HepG2 (cell line): ENCODE measurements around the gene FALEC. TPM values are rescaled to one million over a fixed set of nuclear protein-coding genes. Genes with fewer than 3 reads are reported as not detected.

Experiments used
- BORCS8-MEF2B ChIP-seq: sonication (generic); formaldehyde crosslinking; IDR thresholded peaks from 2 replicates; pipeline ENCODE4 v1.8.0; 2022; ENCODE audit warnings: mild to moderate bottlenecking, missing genetic modification reagents
- HNRNPLL ChIP-seq: fragments of 200-400 bp; formaldehyde crosslinking; IDR thresholded peaks from 2 replicates; pipeline ENCODE4 v1.6.1; 2017; ENCODE audit warnings: mild to moderate bottlenecking, low read depth, low read length; ENCODE audit not compliant: poor library complexity, severe bottlenecking
- JUN ChIP-seq: sonication (generic); formaldehyde crosslinking; IDR thresholded peaks from 2 replicates; pipeline ENCODE4 v1.4.0; 2020; ENCODE audit warnings: mild to moderate bottlenecking, missing genetic modification reagents
- LBX2 ChIP-seq: sonication (generic); formaldehyde crosslinking; IDR thresholded peaks from 2 replicates; pipeline ENCODE4 v1.5.0; 2020; ENCODE audit warnings: missing genetic modification reagents, mild to moderate bottlenecking, borderline replicate concordance
- MAFG ChIP-seq: sonication (generic); formaldehyde crosslinking; IDR thresholded peaks from 2 replicates; pipeline ENCODE4 v1.5.1; 2020; ENCODE audit warnings: mild to moderate bottlenecking, missing genetic modification reagents
- PAX8 ChIP-seq: sonication (generic); formaldehyde crosslinking; IDR thresholded peaks from 2 replicates; pipeline ENCODE4 v1.8.0; 2022; ENCODE audit warnings: mild to moderate bottlenecking, missing genetic modification reagents, borderline replicate concordance
- RBFOX2 ChIP-seq: fragments of 200-400 bp; formaldehyde crosslinking; IDR thresholded peaks from 2 replicates; pipeline ENCODE4 v1.6.1; 2017; ENCODE audit warnings: low read depth, mild to moderate bottlenecking, low read length
- RERE ChIP-seq: IDR thresholded peaks from 2 replicates; pipeline ENCODE4 v1.6.1; 2016; ENCODE audit warnings: low read depth, missing genetic modification reagents, missing compliant biosample characterization
- TFDP1 ChIP-seq: IDR thresholded peaks from 2 replicates; pipeline ENCODE4 v1.6.1; 2016; ENCODE audit warnings: missing compliant biosample characterization, missing genetic modification reagents, borderline replicate concordance
- ZMAT3 ChIP-seq: sonication (generic); formaldehyde crosslinking; conservative IDR thresholded peaks from 2 replicates; pipeline ENCODE4 v1.7.0; 2021; ENCODE audit warnings: missing genetic modification reagents
- ZNF275 ChIP-seq: sonication (generic); formaldehyde crosslinking; IDR thresholded peaks from 2 replicates; pipeline ENCODE4 v1.8.0; 2022; ENCODE audit warnings: missing genetic modification reagents, mild to moderate bottlenecking, inconsistent platforms, borderline replicate concordance
- ZNF552 ChIP-seq: sonication (generic); formaldehyde crosslinking; IDR thresholded peaks from 2 replicates; pipeline ENCODE4 v1.9.0; 2022; ENCODE audit warnings: missing genetic modification reagents, mild to moderate bottlenecking, borderline replicate concordance
- ZNF687 ChIP-seq: sonication (generic); formaldehyde crosslinking; IDR thresholded peaks from 2 replicates; pipeline ENCODE4 v1.5.1; 2020; ENCODE audit warnings: mild to moderate bottlenecking, missing genetic modification reagents, moderate library complexity
- ZNF781 ChIP-seq: sonication (generic); formaldehyde crosslinking; IDR thresholded peaks from 2 replicates; pipeline ENCODE4 v1.5.1; 2020; ENCODE audit warnings: borderline replicate concordance, mild to moderate bottlenecking, missing genetic modification reagents; ENCODE audit errors: not compliant biosample characterization
- polyA plus RNA-seq, 8 experiments: library from polyadenylated mRNA; depleted of rRNA in 3 of 8; stranded (reverse) in 7 of 8; unstranded in 1 of 8; fragments of >200 nt; fragmentation: Illumina TruSeq in 4 of 8; extraction: Trizol in 4 of 8; gene quantifications; 2 replicates each; pipeline versions ENCODE4 v1.2.1 to v1.2.3, GENCODE V29; 2011 to 2016; ENCODE audit warnings: low read depth in 4 of 8, missing spikeins in 1 of 8, mixed read lengths in 1 of 8; ENCODE audit not compliant: insufficient read depth in 1 of 8
- total RNA-seq, 5 experiments: library from RNA; depleted of rRNA; stranded (reverse); fragments of >200 nt; fragmentation: Illumina TruSeq; extraction: Trizol; gene quantifications; 2 replicates each; pipeline ENCODE4 v1.2.3, GENCODE V29; 2016; ENCODE audit warnings: low read depth in 1 of 5

The FALEC gene
- total and polyA plus RNA-seq, 2 of the 13 experiments (the other 11 are each of a cell fraction or from before 2014, with no cell fraction given), result 0.33 to 0.71 TPM

- TF ChIP-seq TFDP1 (peak; percentile 93), ZNF781 (CRISPR knock-in tag) (no peak), MAFG (CRISPR knock-in tag) (no peak), RERE (CRISPR knock-in tag) (peak; percentile 48; the same call in 1 of the 2 replicates), JUN (0 out of 2 replicates have a peak, but pooled peaks have one; percentile 16), PAX8 (CRISPR knock-in tag) (no peak), BORCS8-MEF2B (no peak), HNRNPLL (no peak), ZMAT3 (CRISPR knock-in tag) (no peak), ZNF552 (CRISPR knock-in tag) (no peak; the same call in 1 of the 2 replicates), RBFOX2 (no peak), ZNF275 (CRISPR knock-in tag) (no peak), LBX2 (CRISPR knock-in tag) (no peak), ZNF687 (CRISPR knock-in tag) (peak; percentile 22; the same call in 1 of the 2 replicates)
Measured at GRCh38 chr1:150567717-150568593, 52.4 kb downstream of the FALEC start (continued).
